Tibial nerve (tissue), 3 donors: ENCODE data around the gene OSBPL5.

ENCODE experiments used
- POLR2A ChIP-seq, 2 donors: fragments of 450-650 bp; IDR thresholded peaks; one replicate each; pipeline ENCODE4 v1.6.1; 2017; ENCODE audit warnings: antibody characterized with exemption in 2 of 2, mild to moderate bottlenecking in 2 of 2, moderate library complexity in 2 of 2
- TF ChIP-seq, protein P1 (sequence below), 5 experiments: fragments of 200-600 bp in 3 of 5; fragments of 450-650 bp in 2 of 5; sonication (generic) in 3 of 5; IDR thresholded peaks; one replicate each; pipeline ENCODE4 v1.5.1; 2016 to 2019; ENCODE audit warnings: antibody characterized with exemption in 5 of 5, mild to moderate bottlenecking in 3 of 5, moderate library complexity in 2 of 5

DNA sequence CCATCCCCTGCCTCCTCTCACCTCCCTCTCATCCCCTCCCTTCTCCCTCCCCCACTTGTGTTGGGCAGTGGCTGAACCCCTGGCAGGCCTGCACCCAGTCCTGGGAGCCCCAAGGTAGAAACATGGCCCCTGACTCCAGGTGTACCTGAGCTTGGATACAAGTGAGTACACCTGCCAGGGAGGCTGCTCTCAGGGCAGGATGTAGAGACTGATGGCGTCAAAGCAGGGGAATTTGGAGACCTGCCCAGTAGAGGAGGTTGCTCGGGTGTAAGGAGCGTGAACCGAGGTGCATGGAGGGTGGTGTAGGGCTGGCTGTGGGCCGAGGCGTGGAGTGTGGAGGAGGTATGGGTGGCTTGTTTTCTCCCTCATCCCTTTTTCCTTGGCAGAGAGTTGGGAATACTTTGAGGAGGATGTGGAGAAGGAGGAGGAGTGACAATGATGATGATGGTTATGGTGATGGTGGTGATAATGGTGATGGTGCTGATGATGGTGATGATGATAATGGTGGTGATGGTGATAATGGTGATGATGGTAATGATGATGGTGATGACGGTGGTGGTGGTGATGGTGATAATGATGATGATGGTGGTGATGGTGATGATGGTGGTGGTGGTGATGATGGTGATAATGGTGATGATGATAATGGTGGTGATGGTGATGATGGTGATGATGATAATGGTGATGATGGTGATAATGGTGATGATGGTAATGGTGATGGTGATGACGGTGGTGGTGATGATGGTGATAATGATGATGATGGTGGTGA, 41.2 kb upstream of the OSBPL5 start:
- TF ChIP-seq POLR2A (IDR thresholded peaks at IDR 0.05): no peak
- TF ChIP-seq, protein P1, sequence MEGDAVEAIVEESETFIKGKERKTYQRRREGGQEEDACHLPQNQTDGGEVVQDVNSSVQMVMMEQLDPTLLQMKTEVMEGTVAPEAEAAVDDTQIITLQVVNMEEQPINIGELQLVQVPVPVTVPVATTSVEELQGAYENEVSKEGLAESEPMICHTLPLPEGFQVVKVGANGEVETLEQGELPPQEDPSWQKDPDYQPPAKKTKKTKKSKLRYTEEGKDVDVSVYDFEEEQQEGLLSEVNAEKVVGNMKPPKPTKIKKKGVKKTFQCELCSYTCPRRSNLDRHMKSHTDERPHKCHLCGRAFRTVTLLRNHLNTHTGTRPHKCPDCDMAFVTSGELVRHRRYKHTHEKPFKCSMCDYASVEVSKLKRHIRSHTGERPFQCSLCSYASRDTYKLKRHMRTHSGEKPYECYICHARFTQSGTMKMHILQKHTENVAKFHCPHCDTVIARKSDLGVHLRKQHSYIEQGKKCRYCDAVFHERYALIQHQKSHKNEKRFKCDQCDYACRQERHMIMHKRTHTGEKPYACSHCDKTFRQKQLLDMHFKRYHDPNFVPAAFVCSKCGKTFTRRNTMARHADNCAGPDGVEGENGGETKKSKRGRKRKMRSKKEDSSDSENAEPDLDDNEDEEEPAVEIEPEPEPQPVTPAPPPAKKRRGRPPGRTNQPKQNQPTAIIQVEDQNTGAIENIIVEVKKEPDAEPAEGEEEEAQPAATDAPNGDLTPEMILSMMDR (IDR thresholded peaks at IDR 0.05): no peak
